Fibroblast of skin of left quadriceps (primary cell): ENCODE data around the gene RALGAPA2.

ENCODE experiments used
- DNase-seq, 2 experiments: peaks; one replicate each; pipeline ENCODE4 v3.0.0-alpha.2; 2013; ENCODE audit warnings: low read depth in 2 of 2

The RALGAPA2 gene

DNA sequence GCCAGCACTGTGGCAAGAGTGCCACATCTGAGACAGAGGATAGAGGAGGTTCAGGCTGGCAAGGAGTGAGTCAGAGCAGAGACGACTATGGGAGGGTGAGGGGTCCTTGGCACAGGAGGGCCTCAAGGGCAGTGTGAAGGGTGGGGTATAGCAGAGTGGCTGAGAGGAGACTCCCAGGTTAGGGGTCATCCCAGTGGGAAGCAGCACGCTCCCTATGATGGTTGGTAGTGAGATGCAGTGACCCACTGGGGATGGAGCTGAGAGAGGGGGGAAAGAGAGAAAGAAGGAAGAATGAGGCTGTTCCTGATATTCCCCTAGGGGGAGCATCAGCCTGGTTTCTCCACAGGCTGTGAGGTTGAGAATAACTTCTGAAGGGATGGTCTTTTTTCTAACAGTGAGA is 247.2 kb downstream of the RALGAPA2 start:
- DNase-seq, result no peak

DNA sequence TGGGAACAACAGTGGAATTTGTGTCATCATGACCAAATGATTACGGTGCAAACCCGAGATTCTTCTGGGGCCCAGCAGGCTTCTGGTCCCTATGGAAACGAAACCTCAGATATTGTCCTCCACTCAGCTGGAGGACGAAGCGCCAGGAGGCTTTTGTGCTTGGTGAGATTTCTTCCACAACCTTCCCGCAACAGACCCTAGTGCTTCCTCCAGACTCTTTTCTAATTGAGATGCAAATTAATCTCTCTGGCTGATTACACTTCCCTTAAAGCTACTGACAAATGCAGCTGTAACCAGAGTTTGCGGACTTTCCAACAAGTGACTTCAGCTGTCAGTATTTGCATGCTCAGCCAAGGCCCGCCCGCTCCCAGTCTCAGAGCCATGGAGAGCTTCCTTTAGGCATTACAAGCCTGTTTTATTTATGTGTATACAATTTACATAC is 248.5 kb downstream of the RALGAPA2 start:
- DNase-seq, result no peak

DNA sequence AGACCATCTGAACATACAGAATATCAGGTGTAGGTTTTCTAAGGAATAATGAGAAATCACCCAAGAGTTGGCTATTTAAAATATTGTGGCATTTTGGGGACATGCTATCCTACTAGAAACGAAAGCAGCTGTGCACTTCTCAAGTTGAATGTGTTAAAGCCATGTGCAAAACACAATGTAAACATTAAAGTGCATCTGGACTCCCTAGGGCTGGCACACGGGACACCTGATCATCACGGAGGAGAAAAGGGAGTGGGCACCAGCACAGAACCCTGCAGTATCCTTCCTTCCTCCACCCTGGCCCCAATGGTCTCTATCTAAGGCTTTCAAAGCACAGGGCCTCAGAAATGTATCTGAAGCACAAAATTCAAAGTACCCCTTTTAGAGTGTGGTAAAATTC is 250.3 kb downstream of the RALGAPA2 start:
- DNase-seq, result no peak

DNA sequence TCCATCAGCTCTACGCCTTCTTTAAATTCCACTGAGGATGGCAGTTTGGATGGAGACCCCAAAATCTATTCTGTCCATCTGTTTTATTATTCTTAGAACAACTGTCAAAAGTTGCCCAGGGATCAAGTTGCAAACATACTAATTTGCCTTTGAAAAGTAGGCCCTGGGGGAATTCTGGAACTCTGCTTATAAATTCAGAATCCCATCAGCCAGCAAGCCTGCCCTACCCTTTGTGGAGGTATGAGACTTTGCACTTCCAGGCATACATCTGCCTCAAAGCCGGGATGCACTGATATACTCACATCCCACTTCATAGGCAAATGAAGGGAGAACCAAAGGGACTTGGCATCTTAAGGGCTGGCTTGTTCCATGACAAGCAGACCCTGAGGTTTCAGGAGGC is 250.9 kb downstream of the RALGAPA2 start:
- DNase-seq, result no peak

DNA sequence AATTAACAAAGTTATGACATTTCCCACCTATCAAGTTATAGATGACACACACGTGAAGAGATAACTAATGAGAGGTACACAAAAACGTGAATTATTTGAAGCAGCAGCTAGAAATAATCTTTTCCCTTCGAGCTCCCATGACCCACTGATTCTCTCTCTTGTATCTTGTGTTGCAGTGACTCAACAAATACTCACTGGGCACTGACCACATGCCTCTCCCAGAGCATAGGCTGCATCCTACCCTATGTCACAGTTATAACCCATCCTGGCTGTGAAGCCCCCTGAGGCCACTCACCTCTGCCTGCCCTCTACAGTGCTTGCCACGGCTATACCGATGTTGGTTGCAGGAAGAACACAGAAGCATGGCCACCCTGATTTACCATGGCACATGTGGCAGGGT is 252.7 kb downstream of the RALGAPA2 start:
- no peak for DNase-seq

DNA sequence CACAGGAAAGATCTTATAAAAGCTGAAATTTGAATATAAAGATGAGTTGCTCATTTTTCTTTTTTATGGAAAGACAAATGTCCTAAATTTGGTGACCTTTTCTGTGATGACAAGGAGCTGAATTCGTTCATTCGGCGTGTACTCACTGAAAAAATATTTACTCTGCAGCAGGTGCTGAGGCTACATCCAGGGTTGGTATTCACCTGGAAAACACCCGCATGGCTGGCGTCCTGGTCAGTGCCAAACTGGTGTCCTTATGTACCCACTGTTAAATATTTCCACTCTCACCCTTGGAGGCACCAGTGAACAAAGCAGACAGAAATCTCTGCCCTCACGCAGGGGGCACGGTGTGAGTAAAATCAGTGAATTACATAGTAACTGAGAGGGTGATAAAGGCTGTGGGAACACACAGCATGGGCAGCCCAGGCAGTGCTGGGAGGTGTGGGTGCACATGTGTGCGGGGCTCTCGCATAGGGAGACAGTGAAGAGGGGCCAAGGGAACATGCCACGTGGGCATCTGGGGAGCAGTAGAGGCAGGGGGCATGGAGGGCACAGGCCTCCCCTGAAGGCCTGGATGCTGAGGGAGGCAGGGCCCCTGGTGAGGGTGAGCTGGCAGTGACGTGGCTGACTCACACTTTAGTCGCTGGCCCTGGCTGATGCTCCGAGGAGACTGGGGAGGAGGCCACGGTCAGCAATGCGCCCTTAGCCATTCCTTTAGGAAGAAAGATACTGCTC is 254.9 kb downstream of the RALGAPA2 start:
- no peak for DNase-seq

DNA sequence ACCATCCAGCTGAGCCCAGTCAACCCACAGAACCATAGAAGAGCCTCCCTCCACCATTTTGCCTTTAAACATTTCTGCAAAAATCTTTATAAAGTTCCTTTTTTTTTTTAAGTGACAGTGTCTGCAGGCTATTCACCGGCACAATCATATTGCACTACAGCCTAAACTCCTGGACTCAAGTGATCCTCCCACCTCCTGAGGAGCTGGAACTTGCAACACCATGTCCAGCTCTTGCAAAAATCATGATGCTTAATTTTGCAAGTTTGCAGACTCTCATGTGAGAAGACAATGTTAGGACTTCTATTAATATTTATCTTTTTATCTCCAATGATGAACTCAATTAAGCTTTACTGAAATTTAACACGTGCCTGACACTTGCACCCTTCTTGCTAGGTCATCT is 255.7 kb downstream of the RALGAPA2 start:
- DNase-seq, result no peak

DNA sequence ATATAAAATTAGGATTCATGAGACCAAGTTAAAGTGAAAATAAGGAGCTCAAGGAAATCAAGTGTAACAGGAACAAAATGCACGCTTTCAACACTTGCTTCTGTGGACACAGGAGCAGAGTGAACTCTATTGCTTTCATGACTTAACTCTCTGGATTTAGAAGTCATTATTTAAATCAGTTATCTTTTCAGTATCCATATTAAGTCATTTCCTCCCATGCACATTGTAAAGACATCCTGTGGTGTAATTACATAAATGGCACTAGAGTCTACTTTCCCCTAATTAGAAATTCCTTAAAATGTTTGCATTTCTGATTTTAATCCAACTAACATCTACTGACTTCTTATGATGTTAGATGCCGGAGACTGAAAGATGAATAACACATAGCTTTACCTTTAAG is 256.5 kb downstream of the RALGAPA2 start:
- no peak for DNase-seq

DNA sequence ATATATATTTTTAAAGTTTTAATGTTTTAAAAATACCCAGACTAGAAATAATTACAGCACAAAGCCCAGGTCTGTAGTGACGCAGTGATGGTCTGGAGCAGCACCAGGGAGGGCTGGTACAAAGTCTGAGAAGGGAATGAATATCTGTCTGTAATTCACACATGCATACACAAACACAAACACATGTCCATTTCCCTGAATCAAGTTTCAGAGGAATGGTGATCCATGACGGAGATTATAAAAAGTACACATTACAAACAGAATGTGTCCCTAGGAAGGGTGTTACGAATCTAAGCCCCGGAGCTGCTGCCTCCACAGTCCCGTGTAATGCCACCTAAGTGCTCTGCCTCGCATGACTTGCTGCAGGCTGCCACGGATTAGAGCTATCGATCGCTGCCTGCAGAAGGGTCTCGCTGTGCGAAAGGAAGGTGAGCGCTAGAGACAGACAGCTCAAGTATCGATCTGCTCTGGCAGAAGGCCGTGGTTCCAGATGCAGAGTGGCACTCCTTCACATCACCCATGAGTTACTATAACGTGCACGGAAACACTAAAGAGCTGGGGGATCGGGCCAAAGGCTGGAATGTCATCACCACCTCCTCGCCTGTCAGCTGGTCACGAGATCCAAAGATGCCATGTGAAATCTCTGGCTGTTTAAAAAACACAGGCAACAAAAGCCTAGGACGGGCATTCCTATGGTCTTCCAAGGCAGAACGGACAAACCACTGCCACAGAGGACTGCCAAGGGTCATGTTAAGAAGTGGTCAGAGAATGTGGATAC is 257.4 kb downstream of the RALGAPA2 start:
- no peak for DNase-seq

DNA sequence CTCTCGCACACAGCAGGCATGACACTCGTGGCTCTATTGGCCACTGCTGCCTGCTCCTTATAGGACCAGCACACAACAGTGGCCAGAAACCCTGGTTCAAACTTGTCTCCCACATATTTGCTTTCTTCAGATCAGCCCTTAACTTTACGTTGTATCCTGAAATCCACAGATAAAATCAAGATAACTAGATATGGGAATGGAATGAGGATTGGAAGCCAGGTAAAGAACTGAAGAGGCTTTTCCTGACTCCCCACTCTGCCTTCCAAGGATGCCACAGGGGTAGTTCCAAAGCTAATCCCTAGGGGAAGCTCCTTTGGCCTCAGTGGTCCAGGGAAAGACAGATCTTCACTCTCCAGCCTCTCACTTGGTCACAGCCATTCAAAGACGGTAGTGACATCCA is 258.1 kb downstream of the RALGAPA2 start:
- DNase-seq, result no peak

DNA sequence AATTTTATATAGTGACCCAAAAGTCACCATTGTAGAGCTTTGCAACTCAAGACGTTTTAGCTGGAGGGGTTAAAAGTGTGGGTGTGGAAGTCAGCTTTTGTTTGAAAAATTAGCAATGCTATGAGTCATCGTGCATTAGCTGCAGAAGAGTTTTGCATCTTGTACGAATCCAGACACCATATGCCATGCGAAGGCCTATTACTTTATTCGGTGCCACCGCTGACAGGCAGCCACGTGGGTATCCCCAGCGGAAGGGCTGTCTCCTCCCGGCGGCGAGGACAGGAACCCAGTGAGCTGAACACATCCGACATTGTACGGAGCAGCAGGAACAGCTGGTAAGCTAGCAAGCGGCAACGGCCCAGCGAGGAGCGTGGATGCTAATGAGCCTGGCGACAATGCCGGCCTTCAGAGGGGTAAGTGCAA is 260.2 kb downstream of the RALGAPA2 start:
- peak; percentile 8 to 15 for DNase-seq

DNA sequence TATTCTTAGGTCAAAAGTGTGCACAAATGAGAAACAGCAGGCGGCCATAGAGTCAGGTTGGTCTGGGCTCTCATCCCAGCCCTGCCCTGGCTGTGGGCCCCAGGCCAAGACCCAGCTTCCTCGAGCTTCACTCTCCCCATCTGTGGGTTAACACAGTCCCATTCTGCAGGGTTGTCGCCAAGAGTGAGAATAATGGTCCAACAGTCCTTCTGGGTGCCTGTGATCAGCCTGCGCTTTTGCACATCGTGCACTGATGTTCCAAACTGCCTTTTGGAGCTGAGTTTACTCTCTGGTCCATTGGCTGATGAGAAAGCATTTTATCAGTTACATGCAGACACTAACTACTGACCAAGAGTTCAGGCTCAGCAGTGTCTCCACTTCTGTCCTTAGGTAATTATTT is 261.9 kb downstream of the RALGAPA2 start:
- DNase-seq, result no peak

DNA sequence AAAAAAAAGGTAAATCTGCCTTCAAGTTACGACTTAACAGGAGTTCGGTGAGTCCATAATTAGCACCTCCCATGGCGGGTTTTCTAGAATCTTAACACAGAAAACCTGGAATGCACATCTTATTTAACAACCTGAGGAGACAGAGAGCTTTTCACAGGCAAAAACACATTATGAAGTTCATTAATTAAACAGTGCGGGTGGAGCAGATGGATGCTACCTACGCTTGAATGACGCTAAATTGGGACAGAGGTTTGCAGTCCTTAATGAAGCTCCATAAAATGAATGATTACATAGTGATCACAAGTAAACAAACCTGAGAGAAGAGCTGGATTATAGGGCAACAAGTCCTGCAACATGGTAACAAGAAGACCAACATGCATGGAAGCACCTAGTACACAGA is 263.6 kb downstream of the RALGAPA2 start:
- no peak for DNase-seq

DNA sequence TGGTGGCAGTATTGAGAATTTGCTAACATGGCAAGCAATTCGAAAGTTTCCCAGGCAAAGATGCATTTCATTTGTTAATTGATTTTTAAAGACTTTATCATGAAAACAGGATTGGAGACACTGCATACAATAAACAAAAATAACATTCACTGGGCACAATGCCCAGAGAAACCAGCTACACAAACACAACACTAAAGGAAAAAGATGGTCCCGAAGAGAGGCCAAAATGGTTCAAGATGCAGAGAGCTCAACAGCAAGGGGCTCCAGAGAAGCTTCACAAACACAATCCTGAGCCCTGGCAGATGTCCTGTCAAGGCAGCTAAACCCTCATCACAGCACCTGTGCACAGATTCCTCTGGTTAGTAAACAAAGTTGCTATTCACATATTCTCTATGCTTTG is 265.2 kb downstream of the RALGAPA2 start:
- DNase-seq, result no peak

DNA sequence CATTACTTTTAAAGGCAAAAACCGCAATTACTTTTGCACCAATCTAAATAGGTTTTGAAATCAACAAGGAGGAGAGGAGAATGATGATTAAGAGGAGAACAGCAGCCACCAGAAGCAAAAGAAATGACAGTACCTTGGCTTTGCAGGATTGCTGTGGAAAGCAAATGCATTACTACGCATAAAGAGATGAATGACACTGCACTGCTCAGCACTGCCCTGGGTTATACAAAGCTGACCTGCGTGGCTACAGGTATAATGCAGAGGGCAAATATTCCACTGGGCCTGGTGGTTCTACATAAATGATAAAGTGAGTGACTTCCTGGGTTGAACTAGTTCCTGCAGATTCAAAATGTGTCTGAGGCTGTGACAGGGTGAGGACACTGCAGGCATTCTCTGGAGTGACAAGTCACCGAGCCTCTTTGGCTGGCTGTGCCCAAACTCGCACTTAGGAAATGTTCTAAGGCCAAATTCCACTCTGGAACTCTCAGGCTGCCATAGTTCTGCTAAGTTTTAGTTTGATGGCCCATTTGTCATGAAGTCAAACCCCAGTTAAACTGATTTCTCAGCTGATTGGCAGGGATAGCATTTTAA is 265.9 kb downstream of the RALGAPA2 start:
- DNase-seq, result no peak

DNA sequence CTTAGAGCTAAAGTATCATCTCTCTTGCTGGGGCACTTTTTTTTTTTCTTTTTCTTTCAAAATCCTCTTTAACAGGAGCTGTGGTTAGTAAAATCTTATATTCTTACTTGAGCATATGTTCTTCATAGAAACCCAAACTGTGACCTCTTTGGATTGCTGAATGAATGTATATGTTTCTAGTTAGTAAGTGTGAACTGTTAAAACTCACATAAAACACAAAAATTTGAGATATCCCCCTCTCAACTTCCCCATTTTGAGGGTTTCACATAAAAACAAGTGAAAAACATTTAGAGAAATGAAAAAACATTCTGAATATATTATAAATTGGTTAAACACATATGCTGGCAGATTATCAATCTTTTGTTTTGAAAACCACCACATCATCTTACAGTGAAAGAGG is 266.4 kb downstream of the RALGAPA2 start:
- no peak for DNase-seq

DNA sequence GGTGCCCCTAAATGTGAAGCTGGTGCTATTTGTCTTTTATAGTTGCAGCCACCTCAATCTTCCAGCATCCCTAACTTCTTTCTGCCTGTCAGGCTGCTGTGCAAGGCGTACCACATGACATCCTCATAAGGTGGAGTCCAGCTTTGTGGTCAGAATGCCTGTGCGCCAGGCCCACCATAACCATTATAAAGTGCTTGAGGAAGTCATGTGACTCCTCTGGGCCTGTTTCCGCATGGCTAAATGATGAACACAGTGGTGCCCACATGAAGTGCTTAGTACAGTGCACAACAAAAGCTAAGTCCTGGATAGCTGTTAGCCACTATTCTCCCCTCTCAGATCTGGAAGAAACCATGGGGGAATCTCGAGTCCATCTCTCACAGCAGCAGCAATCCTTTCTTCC is 268.9 kb downstream of the RALGAPA2 start:
- no peak for DNase-seq

DNA sequence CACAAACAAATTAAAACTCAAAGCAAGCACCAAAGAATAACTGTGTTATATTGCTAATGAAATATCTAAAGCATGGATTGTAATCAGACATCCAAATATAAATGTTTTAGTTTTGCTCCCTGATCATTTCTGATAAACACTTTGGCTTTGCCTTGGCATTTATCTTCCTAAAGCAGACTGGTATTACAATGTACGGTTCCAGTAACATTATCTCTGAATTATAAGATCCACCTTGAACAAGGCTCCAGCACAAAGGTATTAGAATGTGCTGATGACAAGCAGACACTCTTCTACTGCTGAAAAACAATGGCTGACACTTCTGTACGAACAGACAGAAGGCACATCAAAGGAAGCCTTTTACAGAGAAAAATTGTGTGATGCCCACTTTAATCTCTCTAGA is 270.0 kb downstream of the RALGAPA2 start:
- DNase-seq, result no peak

DNA sequence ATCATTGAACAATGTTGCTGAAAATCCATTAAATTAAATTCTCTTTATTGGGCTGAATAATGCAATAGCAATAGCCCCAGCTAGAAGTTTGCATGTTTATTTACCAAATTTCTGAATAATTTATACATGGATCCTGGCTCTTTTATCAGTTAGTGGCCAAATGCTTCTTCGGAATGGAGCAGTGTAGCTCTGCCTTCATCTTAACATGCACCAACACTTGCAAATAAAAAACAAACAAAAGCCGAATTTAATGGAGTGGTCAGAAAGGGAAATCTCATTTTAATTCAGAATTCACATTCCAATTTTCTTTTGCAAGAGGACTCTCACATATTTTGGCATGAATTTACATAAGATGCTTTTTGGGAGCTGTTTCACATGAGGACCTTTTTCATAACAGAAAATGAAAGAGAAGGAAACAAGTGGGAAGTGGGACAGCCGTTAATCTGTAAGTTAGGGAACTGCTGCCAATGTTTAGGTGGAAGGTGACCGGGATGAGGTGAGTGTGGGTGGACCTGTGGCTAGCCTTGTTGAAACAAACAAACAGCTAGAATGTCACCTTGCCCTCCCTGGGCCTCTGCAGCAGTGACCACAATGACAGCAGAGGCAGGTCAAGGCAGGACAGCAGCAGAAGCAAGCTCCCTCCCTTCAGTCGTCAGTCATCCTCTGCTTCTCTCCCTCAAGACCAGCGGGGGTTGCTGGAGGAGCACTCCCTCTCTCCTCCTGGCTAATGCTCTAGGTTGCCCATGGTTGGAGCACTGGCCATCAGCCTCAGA is 271.4 kb downstream of the RALGAPA2 start:
- no peak for DNase-seq

DNA sequence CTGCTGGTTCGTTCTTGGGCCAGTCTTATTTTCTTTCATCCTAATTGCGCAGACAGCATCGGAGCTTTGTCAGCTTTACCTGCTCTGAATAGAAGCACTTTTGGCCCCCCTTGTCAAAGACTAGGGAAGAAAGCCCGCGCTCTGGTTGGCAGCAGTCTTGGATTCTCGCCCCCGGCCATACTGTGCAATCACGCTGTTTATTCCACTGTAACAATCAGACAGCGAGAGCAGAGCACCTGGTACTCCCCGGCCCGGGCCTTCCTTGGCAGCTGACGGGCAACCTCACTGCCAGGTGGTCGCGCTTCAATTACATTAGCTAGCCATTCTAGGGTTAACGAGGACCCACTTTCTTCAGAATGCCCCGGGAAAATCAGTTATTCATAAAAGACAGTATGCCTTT is 272.0 kb downstream of the RALGAPA2 start:
- DNase-seq, result no peak

DNA sequence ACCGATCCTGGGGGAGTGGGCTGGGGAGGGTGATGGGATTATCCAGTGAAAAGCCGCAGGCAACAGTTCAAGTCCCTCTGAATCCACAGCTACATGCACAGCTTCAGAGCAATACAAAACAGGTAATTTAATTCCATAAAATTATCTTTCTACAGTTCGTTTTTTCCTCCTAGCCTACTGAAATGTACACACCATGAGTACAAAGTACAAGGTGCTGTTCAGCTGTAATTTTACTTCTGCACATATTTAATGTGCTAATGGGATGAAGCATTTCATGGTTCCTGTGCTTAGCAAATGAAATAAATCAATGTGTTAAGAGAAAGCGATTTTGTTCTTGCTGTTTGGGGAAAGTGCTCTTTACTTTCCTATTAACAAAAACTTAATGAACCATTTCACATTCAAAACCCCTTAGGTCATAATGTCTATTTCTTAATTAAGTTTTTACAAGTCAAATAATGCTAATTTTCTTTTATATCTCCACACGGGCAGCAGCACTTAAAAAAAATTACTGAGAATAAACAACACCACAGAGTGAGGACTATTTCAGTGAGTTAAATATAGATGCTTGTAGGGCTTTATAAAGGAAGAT is 272.7 kb downstream of the RALGAPA2 start:
- no peak for DNase-seq

DNA sequence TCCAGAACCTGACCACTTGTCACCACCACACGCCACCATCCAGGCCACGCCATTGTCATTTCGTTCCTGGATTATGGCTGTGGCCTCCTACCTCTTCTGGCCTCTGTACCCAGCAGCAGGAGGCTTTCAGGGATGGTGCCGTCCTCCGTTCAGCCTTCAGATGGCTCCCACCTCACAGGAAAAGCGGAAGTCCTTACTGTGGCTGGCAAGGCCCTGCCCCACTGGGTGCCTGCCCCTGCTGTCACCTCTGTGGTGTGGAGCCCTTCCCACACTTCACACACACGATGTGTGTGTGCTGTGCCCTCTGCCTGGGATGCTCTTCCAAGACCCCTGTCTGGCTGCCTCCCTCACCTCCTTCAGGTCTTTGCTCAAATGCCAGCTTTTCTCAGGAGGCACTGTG is 275.1 kb downstream of the RALGAPA2 start:
- DNase-seq, result no peak
